NOMO-1 treated with dmso at 0.1 percent for 144 hours (cell line): ENCODE results near the gene COMMD3.
"Not testable (repeated sequence)": the region's sequence is repeated elsewhere in the genome, so short reads cannot be mapped to it uniquely, and the experiment has no call there.

Experiments used
- DNase-seq: peaks from one replicate; lab custom pipeline; 2025; ENCODE audit not compliant: unreplicated experiment; lab: John Stamatoyannopoulos, UW

COMMD3 gene

GRCh38 chr10:22316286-22317075 is at the start of gene COMMD3:
Gene COMMD3, plus strand, starts transcription at chr10:22316388. Its CDS starts 30 bp downstream, at chr10:22316418.
- DNase-seq: peak; percentile 74

GRCh38 chr10:22268503-22268902 is 47.7 kb upstream of the COMMD3 start:
- no peak for DNase-seq

- DNase-seq: no peak
These were observed 44.4 kb upstream of the COMMD3 start for GRCh38 chr10:22271786-22272185.

- DNase-seq: no peak
These were observed 37.8 kb upstream of the COMMD3 start for GRCh38 chr10:22278441-22278782.

- no peak for DNase-seq
These were observed 36.1 kb upstream of the COMMD3 start for GRCh38 chr10:22280078-22280477.

DNA sequence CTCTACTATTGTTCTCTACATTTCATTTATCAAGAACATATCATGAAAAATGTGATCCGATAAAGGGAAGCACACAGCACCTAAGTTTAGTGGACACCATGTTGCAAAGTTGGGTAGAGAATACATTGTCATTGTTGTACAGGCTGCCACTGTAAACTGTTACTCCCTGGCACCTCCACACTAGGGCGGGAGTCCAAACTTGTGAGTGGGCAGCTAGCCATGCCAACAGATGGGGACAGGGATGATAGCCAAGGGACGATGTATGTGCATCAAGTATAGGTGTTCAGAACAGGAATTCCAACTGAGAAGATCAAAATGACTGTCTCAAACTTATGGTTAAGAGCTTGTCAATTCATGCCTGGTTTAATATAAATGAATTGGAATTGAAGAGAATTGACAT is 31.1 kb upstream of the COMMD3 start:
- no peak for DNase-seq

DNA sequence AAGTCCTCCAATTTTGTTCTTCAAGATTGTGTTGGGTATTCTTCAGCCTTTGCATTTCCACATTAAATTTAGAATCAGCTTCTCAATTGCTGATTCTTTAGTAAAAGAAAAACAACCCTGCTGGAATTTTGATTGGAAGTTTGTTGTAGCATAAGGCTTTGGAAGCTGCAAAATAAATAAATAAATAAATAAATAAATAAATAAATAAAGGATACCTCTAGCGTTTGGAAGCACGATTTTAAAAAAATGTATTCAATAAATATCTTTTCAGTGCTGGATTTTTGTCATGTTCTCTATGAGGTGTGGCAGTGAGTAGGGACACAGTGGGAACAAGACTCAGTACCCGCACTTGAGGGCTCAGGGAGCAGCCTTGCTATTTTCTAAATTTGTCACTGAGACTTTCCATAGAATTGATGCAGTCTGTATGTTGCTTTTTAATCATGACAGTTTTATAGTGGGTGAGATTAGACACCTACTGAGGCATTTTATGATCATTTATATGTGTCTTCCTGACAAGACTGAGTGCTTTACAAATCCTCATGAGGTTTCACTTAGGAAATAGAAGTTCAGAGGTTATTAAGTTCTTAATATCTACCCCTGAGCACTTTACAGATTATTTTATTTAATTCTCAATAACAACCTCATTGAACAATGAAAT is 22.3 kb upstream of the COMMD3 start:
- no peak for DNase-seq

- no peak for DNase-seq
These were observed 21.5 kb upstream of the COMMD3 start for GRCh38 chr10:22294694-22295093.

DNA sequence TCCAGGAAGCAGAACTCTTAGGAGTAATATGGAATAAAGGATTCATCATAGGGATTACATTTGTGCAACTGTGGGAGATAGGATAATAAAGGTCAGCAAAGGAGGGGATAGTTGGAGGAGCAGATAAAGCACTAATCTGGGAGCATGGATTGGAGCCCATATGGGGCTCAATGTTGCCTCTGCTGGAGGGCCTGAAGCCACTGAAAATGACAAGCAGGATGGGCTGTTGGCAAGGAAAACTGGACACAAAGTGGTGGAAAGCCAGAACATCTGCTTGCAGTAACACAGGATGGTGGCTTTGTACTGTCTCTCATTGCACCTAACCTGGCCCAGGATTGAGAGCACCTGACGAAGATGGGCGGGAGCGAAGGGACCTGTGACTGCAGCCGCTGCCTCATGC is 15.0 kb upstream of the COMMD3 start:
- no peak for DNase-seq

GRCh38 chr10:22303461-22303860 is 12.7 kb upstream of the COMMD3 start:
- DNase-seq: no peak

DNA sequence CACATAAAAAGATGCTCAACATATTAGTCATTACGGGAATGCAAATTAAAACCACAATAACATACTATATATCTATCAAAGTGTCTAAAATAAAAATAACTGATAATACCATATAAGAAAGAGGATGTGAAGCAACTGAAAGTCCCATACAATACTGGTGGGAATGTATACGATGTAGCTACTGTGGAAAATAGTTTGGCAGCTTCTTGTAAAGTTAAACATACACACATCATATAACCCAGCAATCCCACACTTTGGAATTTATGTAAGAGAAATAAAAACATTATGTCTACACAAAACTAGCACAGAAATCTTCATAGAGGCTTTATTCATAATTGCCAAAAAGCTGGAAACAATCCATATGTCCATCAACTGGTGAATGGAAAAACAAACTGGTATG is 10.5 kb upstream of the COMMD3 start:
- DNase-seq: no peak

- DNase-seq: no peak
These were observed 7.8 kb upstream of the COMMD3 start for GRCh38 chr10:22308390-22308789.

GRCh38 chr10:22309180-22310000 is 6.8 kb upstream of the COMMD3 start:
- no peak for DNase-seq

DNA sequence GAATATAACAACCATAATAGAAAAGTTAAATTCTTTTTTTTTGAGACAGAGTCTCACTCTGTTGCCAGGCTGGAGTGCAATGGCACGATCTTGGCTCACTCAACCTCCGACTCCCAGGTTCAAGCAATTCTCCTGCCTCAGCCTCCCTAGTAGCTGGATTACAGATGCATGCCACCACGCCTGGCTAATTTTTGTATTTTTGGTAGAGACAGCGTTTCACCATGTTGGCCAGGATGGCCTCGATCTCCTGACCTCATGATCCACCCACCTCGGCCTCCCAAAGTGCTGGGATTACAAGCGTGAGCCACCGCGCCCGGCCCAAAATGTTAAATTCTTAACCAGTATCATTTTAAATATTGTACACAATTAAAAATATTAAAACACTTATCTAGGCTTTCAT is 6.2 kb upstream of the COMMD3 start:
- not testable (repeated sequence) for DNase-seq

DNA sequence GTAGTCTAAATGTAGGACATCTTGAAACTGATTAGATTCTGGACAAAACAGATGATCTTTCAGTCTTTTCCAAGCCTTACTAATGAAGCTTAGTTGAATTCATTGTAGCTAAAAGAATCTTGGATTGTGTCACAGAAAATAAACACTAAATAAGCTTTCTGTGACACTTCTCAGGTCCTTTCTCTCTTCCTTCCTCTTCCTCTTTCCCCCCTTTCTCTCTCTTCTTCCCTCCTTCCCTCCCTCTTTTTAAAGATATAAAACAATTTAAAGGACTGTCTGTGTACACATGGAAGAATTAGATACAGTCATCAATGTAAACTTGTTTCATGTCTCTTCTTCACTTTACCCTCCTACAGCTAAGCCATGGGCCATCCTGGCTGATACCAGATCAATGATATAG is 5.3 kb upstream of the COMMD3 start:
- no peak for DNase-seq

DNA sequence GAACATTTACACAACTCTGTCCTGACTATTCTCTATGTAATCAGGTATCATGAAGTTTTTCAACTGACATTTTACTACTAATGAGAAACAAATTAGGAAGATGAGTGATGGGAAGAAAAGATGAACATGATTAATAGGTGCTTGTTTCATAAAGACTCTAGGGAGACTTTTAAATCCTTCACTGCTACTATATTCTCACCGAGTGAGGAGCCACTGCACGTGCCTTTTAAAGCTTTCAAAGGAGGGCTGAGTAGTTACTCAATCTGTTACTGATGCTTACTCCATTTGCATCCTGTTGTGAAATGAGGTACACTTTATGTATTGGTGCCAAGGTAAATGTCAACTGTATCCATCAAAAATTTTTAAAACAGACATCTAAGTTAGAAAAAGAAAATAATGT is 1.3 kb upstream of the COMMD3 start:
- peak; percentile 32 for DNase-seq

DNA sequence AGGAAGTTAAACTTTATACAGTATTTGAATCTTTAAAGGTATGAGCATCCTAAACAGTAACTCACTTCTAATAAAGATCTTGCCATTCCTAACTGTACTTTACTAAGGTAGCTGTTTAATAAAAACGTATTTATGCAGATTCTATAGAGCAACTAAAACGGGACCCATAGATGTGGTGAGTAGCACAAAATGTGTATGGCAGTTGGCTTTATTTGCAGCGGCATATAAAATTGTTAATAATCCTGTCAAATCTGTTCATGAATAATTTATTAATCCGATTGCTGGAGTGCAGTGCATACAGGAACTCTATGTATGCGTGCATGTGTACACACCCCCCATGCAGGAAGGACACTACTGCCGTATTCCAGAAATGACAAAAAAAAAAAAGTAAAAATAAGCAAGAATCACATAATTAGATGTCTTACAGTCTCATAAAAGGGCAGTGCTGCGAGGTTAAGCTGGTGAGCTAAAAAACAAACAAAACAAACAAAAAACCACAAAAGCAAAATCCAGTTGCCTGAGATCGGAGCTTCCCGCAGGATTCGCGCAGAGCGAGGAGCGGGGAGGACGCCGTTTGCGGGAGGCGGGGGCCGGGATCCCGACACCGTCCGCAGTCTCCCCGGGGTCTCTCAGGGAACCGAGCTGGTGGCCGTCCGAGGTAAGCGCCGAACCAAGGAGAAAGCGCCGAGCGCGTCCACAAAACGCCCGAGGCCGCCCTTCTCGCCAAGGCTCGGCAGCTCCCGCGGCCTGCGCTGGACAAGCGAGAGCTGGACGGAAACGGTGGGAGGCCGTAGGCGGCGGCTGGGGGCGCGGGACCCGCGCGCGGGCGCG is 518 bp upstream of the COMMD3 start:
- no peak for DNase-seq

GRCh38 chr10:22317076-22317370 is 835 bp downstream of the COMMD3 start:
- no peak for DNase-seq

DNA sequence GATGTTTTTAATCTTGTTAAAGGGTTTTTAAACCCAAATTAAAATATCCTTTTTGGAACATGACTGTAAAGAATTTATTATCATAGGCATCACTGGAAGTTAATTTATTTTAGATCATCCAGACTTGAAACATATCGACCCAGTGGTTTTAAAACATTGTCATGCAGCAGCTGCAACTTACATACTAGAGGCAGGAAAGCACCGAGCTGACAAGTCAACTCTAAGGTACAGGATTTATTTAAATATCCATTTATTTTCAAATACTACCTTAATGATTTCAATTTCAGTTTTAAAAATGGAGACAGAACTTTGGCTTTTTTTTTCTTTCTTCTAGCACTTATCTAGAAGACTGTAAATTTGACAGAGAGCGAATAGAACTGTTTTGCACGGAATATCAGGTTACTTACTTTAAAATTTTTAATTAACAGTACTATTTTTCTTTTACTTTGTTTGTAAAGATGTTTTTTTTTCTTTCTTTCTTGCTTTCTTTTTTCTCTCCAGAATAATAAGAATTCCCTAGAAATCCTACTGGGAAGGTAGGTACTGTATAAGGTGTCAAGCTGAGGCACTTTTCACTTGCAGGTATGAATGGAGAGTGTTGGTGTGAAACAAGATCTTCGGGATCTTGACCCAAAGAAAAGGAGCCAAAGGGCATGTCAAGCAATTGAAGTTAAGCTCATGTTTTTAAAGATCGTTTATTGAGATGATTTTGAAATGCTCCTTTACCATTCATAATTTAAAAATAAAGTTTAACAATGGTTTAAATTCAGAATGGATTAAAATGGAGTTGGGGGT is 1.8 kb downstream of the COMMD3 start:
- no peak for DNase-seq

GRCh38 chr10:22318772-22319171 is 2.6 kb downstream of the COMMD3 start:
- DNase-seq: no peak
